ENCODE data around the gene VTI1A. TPM values are rescaled to one million over a fixed set of nuclear protein-coding genes. Genes with fewer than 3 reads are reported as not detected.
A peak's percentile ranks its signal among the peaks of the same experiment; 100 is the strongest.

The VTI1A gene
- polyA plus RNA-seq, 1 of the 3 experiments (the other 2 are of a cell fraction) = 8.3 TPM

DNA sequence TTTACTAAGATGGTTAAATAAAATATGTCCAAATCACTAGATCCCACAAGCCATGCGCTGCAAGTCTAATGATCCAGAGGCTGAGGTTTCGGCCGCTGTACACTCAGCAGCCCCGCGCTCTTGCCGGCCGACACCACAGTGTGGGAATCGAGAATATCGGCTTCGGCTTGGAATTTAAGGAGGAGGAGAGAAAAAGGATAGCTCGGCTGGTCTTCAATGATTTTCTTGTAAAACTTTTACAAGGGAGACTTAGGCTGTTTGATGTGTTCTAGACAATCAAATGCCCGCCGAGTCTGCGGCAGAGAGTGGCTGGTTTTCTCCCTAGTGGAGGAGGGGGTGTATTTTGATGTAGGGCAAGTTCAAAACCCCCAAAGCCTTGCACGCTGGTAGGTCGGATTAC, 384.8 kb downstream of the VTI1A start:
- H2AFZ ChIP-seq (ENCODE audit: low read depth) = no peak overlapping the region
- H3K9me2 ChIP-seq = no peaks in the 10 kb centered on the region
- no peak for DNase-seq
- no peaks in the 10 kb centered on the region for H3F3A ChIP-seq (replicated peaks; ENCODE audit: insufficient read depth)
- POLR2A ChIA-PET = no interaction called here
- H3K36me3 ChIP-seq (replicated peaks in 1 of 2; ENCODE audit: control insufficient read depth in 1 of 2, insufficient read depth in 2 of 2, low read length in 1 of 2) = no peaks in the 10 kb centered on the region
- H3K9me3 ChIP-seq = no peaks in the 10 kb centered on the region
- H3K4me3 ChIP-seq (ENCODE audit: low read depth in 2 of 2, low read length in 1 of 2) = no peak overlapping the region
- no peaks in the 10 kb centered on the region for H3K27me3 ChIP-seq (ENCODE audit: insufficient read depth)
- TF ChIP-seq TEAD4 (IDR thresholded peaks at IDR 0.05; ENCODE audit: borderline replicate concordance, insufficient read depth) = no peak
- TF ChIP-seq ZBTB33 (IDR thresholded peaks at IDR 0.05; ENCODE audit: borderline replicate concordance, low read depth) = no peak
- no peak for TF ChIP-seq GATA2 (CRISPR knock-in tag; IDR thresholded peaks at IDR 0.05)
- TF ChIP-seq, protein P1, sequence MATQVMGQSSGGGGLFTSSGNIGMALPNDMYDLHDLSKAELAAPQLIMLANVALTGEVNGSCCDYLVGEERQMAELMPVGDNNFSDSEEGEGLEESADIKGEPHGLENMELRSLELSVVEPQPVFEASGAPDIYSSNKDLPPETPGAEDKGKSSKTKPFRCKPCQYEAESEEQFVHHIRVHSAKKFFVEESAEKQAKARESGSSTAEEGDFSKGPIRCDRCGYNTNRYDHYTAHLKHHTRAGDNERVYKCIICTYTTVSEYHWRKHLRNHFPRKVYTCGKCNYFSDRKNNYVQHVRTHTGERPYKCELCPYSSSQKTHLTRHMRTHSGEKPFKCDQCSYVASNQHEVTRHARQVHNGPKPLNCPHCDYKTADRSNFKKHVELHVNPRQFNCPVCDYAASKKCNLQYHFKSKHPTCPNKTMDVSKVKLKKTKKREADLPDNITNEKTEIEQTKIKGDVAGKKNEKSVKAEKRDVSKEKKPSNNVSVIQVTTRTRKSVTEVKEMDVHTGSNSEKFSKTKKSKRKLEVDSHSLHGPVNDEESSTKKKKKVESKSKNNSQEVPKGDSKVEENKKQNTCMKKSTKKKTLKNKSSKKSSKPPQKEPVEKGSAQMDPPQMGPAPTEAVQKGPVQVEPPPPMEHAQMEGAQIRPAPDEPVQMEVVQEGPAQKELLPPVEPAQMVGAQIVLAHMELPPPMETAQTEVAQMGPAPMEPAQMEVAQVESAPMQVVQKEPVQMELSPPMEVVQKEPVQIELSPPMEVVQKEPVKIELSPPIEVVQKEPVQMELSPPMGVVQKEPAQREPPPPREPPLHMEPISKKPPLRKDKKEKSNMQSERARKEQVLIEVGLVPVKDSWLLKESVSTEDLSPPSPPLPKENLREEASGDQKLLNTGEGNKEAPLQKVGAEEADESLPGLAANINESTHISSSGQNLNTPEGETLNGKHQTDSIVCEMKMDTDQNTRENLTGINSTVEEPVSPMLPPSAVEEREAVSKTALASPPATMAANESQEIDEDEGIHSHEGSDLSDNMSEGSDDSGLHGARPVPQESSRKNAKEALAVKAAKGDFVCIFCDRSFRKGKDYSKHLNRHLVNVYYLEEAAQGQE (IDR thresholded peaks at IDR 0.05; ENCODE audit: low read depth, low read length) = no peak
- TF ChIP-seq, protein P2, sequence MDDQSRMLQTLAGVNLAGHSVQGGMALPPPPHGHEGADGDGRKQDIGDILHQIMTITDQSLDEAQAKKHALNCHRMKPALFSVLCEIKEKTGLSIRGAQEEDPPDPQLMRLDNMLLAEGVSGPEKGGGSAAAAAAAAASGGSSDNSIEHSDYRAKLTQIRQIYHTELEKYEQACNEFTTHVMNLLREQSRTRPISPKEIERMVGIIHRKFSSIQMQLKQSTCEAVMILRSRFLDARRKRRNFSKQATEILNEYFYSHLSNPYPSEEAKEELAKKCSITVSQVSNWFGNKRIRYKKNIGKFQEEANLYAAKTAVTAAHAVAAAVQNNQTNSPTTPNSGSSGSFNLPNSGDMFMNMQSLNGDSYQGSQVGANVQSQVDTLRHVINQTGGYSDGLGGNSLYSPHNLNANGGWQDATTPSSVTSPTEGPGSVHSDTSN (IDR thresholded peaks at IDR 0.05) = no peak
- TF ChIP-seq, protein P3, sequence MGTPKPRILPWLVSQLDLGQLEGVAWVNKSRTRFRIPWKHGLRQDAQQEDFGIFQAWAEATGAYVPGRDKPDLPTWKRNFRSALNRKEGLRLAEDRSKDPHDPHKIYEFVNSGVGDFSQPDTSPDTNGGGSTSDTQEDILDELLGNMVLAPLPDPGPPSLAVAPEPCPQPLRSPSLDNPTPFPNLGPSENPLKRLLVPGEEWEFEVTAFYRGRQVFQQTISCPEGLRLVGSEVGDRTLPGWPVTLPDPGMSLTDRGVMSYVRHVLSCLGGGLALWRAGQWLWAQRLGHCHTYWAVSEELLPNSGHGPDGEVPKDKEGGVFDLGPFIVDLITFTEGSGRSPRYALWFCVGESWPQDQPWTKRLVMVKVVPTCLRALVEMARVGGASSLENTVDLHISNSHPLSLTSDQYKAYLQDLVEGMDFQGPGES (IDR thresholded peaks at IDR 0.05; ENCODE audit: low read depth, low read length) = no peak
- TF ChIP-seq EP300 (IDR thresholded peaks at IDR 0.05; ENCODE audit: borderline replicate concordance in 1 of 2, low read depth in 1 of 2, low read length in 1 of 2) = no peak
- no peak overlapping the region for H3K9ac ChIP-seq
- no peak overlapping the region for H3K27ac ChIP-seq (ENCODE audit: low read depth in 2 of 2, low read length in 1 of 2)
- no peak overlapping the region for H3K4me2 ChIP-seq
- WGBS (ENCODE audit: low lambda C conversion rate) = 95% methylated on average over 16 of the region's 16 CpGs
- no peaks in the 10 kb centered on the region for H3K79me2 ChIP-seq (ENCODE audit: insufficient read depth)
- CTCF ChIA-PET = no interaction called here
- H4K20me1 ChIP-seq (ENCODE audit: insufficient read depth) = no peaks in the 10 kb centered on the region
- peaks cover 0 to 3% of the 10 kb centered on the region in 2 experiments; a peak in 1 of 4 replicates for H3K4me1 ChIP-seq (ENCODE audit: control insufficient read depth in 1 of 2, insufficient read depth in 2 of 2, low read depth in 1 of 2, low read length in 1 of 2)

GRCh38 chr10:112832361-112832878, 385.4 kb downstream of the VTI1A start:
- Histone ChIP-seq H3K9me3 (no peaks in the 10 kb centered on the region), H3K36me3 (replicated peaks in 1 of 2; ENCODE audit: control insufficient read depth in 1 of 2, insufficient read depth in 2 of 2, low read length in 1 of 2) (no peaks in the 10 kb centered on the region), H4K20me1 (ENCODE audit: insufficient read depth) (no peaks in the 10 kb centered on the region), H3K27ac (ENCODE audit: low read depth in 2 of 2, low read length in 1 of 2) (no peak overlapping the region), H3K4me1 (ENCODE audit: control insufficient read depth in 1 of 2, insufficient read depth in 2 of 2, low read depth in 1 of 2, low read length in 1 of 2) (peaks cover 0 to 3% of the 10 kb centered on the region in 2 experiments; a peak in 1 of 4 replicates), H3K4me3 (ENCODE audit: low read depth in 2 of 2, low read length in 1 of 2) (no peak overlapping the region), H3K79me2 (ENCODE audit: insufficient read depth) (no peaks in the 10 kb centered on the region), H3K9ac (no peak overlapping the region), H3K27me3 (ENCODE audit: insufficient read depth) (no peaks in the 10 kb centered on the region), H3K9me2 (no peaks in the 10 kb centered on the region), H3K4me2 (no peak overlapping the region), H3F3A (replicated peaks; ENCODE audit: insufficient read depth) (no peaks in the 10 kb centered on the region), H2AFZ (ENCODE audit: low read depth) (no peak overlapping the region)
- CTCF ChIA-PET = no interaction called here
- POLR2A ChIA-PET = no interaction called here
- WGBS (ENCODE audit: low lambda C conversion rate) = 72% methylated on average over 7 of the region's 7 CpGs
- no peak for DNase-seq
- TF ChIP-seq FOXJ3 (CRISPR knock-in tag; IDR thresholded peaks at IDR 0.05) (no peak), TEAD4 (IDR thresholded peaks at IDR 0.05; ENCODE audit: borderline replicate concordance, insufficient read depth) (no peak), SIN3A (IDR thresholded peaks at IDR 0.05; ENCODE audit: borderline replicate concordance, low read depth, low read length) (no peak), JUND (IDR thresholded peaks at IDR 0.05) (peak; percentile 28; the same call in 1 of the 2 replicates), ZBTB33 (IDR thresholded peaks at IDR 0.05; ENCODE audit: borderline replicate concordance, low read depth) (no peak), CHD2 (IDR thresholded peaks at IDR 0.05; ENCODE audit: low read length, partially characterized antibody) (no peak), GABPA (IDR thresholded peaks at IDR 0.05; ENCODE audit: low read depth) (no peak)
